NCI-H345 treated with DMSO at 0.1 percent for 48 hours (cell line): ENCODE data around the gene FOXN3.

Source experiments
- DNase-seq: peaks from one replicate; lab custom pipeline; 2025; ENCODE audit not compliant: unreplicated experiment; lab: John Stamatoyannopoulos, UW

The FOXN3 gene

DNA sequence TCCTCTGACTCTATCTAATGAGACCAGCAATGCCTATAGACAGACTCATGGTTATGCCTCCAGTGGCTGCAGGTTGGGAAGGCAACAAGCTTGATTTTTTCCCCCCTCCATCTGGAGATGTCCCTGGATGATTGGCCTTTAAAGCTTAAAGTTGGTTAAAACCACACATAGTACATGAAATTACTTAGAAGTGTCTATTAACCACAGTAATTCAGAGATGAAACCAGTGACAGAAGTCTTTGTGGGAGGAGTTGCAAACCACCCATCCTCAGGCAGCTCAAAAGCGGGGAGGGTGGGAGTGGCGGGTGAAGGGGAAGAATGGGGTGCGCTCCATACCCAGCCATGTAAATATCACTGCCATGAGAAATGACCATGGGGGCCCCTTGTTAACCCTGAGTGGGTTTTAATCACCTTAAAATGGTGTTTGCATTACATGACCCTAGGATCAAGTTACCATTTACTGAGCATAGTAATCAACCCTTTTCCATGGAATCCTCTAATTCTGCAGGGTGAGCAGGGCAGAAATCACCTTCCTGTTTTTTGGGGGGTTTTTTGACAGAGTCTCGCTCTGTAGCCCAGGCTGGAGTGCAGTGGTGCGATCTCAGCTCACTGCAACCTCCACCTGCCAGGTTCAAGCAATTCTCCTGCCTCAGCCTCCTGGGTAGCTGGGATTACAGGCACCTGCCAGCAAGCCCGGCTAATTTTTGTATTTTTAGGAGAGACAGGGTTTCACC is 133.5 kb downstream of the FOXN3 start:
- no peak for DNase-seq

DNA sequence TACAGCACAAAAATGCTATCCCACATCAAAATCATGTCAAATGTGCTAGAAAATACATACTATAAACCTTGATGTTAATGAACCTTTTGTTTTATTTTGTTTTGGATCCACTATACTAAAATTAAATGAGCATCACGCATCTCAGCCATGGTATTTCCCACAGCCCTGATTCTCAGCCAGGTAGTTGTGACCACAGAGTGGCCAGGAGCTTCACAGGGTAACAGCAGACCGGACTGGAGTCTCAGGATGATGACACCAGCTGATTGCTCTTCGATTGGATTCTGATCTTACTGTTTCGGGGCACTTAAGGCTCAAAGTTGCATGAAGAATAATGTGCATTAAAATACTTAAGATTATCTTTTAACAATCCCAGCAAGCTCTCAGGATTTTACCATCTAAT is 134.8 kb downstream of the FOXN3 start:
- no peak for DNase-seq

DNA sequence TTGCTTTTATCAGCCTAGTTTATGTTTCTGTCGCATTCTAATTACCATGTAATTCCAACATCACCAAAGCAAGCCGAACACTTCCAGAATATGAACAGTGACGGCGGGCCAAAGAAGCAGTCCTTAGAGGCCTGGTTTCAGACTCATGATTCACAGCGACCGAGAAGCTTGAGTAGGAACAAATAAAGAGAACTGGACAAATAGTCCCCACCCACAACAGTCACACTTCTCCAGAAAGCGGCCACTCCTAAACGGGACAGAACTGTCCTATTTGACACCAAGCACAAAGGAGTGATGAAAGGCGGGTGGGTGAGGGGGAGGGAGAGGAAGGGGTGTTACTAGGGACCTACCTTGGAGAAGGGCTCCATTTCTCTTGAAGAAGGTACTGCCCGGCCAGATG is 136.4 kb downstream of the FOXN3 start:
- DNase-seq: no peak

DNA sequence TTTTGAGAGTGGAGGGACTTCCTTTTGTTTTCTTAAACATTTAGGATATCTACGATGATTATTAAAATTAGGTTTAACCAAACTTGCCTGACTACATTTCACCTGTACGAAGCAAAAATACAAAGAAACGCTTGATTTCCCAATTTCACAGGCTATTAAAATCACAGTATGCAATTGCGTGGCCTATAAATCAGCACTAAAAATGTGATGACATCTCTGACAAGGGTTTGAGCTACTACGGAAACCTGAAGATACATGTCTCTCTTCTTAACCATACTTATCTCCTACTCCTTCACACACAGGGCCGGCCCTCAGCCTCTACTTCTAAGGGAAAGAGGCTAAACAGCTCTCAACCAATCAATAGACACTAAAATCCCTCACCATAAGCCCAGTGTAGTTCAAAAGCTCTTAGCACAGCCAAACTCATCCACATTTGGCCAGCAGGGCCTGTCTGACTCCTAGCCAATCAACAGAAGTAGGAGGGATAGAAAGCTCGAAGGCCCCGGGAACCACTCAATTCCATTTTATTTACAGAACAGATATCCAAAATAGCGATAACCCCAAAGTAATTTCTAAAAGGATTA is 137.3 kb downstream of the FOXN3 start:
- DNase-seq: peak; percentile 30

DNA sequence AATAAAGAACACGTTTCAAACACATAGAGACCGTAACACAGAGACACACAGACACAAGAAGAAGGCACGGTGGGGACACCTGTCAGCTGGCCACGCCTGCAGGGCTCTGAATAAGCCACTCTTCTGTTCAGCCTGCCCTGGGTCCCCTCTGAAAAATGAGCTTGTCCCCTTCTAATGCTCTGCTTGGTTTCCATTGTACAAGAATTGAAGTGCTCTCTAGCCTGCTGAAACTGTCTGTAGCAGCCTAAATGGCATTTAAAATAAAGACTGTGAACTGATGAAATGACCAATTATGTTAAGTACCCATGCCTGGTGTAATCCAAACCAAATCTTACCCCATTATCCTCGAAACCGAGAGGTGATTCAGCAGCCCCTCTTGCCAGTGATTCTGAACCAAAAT is 139.8 kb downstream of the FOXN3 start:
- DNase-seq: peak; percentile 98

DNA sequence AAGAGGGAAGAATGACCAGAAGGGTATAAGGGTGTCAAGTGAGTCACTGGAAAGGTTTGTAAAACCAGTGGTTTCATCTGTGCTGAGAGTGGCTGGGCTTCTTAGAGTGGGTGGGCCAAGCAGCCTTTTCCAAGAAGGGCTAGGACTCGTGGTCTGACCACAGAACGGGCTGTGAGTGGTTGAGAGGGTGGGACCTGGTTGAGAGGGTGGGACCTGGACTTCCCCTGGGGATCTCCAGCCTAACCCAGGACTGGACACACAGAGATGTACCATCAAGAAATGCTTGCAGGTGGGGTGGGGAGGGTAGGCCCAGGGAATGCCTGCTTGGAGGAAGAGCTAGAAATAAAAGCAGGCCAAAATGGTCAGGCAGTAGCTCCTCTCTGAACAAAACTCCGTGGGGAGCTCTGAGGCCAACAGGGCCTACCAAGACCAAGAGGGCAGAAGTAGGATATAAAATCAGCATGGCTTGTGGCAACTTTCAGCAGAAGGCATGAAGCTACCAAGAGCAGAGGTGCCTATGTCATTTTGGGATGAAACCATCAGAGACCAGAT is 140.5 kb downstream of the FOXN3 start:
- no peak for DNase-seq

DNA sequence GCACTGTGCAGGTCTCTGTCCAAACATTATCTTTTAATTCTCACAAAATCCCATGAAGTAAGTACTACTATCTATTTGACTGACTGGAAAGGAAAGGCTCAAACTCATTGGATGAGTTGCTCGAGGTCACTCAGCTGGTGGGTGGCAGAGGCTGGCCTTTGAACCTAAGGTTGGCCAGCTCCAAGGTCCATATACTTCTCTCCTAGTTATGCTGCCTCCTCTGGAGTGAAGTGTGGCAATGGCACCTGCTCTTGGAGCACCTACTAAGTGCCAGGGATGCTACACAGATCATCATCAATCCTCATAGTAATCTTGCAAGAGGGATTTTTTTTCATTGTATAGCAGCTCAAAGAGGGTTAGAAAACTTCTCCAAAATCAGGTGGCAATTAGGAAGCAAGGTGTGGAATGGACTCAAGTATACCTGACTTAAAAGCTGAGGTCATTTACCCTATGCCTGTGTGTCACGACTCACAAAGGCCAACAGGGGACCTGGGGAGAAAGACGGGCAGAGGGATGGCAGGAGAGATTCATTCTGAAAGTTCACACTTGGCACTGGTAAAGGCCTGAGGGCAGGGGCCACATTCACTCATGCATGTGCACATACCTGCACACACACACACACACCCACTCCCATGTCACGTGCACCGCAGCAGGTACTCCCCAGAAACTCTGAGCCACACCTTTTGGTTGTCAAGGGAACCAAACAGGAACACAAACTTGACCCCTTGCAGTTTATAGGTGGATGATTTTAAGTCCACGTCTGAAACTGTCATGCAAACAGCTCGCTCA is 146.4 kb downstream of the FOXN3 start:
- no peak for DNase-seq

DNA sequence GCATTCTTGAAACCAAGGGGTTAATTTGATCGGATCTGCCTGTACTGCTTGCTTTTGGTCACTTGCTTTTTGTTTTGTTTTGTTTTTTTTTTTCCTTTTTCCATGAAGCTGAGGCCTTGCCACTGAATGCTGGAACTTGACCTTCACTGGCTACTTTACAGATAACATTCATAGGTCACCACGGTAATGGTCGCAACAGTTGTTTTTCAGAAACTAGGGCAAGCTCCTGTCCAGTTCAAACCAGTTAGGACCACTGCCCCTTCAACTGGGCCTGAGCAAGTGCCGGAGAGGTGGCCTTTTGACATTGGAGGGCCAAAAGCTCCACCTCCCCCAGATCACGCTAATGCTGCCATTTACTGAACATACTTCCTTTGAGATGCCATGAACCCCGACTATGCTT is 147.6 kb downstream of the FOXN3 start:
- DNase-seq: no peak

DNA sequence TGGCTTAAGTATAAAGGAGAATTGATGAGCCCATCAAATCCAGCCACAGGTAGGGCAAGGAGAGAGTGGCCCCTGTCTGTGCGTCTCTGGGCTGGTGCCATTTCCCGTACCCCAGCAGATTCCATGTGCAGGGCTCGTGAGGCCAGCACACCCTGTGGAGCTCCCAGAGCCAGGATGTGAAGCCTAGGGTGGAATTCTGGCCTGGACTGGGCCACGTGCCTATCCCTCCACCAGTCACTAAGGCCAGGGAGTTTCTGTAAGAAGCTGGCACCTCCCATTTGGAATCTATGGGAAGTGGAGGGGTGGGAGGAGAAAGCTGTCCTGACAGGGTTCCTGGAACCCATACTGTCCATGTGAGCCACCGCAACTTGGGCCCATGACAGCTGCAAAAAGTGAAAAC is 148.5 kb downstream of the FOXN3 start:
- DNase-seq: no peak

DNA sequence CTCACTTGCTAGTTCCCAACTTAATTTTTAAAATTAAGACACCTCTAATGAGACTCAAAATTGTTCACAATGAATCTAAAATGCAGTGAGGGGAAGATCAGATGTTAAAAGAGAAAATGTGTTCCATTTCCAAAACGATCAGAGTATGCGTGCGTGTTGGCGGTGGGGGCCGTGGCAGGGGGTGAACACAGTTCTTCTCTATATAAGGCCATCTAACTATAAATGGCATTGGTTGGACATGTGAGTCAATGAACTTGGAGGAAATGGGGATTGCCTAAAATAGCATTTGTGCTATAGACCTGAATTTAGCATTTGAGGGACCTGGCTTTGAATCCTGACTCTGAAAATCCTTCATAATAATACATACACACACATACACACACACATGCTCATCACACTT is 149.4 kb downstream of the FOXN3 start:
- DNase-seq: no peak

DNA sequence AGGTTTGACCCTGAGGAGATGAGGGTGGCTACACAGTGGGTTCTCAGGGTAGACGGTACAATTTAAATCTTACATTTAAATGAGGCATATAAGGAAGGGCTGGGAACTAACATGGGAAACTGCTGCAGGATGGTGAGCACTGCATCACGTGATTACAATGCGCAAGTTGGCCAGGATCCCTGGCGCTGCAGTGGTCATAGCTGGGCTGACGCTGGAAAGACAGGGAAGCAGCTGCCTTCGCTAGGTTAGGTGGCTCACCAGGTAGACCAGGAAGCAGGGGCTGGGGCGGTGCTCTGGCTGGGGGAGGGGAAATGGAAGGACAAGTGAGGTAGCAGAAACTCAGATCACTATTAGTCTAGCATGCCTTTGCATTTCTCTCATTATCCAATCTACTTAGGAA is 149.9 kb downstream of the FOXN3 start:
- DNase-seq: no peak

DNA sequence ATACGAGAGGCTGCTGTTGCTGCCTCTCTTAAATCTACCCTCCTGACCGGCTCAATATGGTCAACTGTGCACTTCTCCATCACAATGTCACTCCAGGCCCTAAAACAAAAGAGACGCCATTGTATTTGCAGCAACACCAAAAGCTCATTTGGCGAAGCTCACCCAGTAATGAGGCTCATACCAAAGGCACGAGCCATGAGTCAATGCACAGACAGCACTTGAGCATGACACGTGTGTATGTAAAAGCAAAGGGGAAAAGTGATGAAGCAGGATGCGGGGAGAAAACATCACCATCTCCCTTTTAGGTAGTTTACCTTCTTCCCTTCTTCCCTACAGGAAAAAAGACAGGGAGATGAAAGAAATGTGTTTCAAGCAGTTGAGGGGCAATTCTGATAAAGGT is 150.3 kb downstream of the FOXN3 start:
- DNase-seq: no peak

DNA sequence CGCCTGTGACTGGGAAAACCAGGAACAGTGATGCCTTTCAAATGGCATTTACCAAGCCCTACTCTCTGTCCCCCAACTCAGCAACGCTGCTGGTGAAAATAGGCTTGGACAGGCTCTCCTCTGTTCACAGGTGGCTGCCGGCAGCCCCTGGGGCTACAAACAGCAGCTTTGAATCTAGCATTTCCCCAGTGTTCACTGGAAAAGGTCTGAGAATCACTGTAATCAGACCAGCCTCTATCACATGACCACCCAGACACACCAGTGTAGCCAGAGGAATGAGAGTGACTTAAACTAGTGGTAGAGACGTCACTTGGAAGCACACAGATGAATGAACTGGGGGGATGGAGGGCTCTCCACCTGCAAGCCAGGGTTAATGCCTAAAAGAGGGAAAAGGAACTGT is 151.8 kb downstream of the FOXN3 start:
- DNase-seq: no peak

DNA sequence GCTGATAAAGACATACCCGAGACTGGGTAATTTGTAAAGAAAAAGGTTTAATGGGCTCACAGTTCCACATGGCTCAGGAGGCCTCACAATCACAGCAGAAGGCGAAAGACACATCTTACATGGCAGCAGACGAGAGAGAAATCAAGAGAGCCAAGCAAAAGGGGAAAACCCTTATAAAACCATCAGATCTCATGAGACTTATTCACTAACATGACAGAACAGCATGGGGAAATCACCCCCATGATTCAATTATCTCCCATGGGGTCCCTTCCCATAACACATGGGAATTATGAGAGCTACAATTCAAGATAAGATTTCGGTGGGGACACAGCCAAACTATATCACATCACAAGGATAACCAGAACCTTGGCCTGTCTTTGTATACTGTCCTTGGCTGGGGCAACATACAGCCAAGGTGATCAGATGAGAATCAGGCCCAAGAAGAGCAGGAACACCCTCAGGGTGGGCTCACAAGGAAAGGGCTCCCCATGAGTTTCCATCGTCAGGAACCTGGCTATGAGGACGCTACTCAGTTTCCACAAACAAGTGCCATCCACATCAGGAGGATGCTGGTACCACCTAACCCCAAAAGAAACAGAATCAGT is 152.7 kb downstream of the FOXN3 start:
- no peak for DNase-seq

DNA sequence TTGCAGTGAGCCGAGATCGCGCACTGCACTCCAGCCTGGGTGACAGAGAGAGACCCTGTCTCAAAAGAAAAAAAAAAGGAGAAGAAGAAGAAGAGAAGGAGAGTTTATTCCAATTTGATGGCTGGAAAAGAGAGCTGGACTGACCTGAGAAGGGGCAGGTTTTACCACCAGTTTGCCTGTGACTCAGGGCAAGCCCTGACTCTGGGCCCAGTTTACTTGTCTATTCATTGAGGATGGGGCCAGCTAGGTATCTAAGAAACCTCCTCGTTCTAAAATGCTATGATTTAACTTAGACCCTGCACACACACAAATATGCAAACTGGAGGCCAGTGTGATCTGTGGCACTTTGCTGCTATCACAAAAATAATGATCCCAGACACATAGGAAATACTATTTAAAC is 155.0 kb downstream of the FOXN3 start:
- no peak for DNase-seq

DNA sequence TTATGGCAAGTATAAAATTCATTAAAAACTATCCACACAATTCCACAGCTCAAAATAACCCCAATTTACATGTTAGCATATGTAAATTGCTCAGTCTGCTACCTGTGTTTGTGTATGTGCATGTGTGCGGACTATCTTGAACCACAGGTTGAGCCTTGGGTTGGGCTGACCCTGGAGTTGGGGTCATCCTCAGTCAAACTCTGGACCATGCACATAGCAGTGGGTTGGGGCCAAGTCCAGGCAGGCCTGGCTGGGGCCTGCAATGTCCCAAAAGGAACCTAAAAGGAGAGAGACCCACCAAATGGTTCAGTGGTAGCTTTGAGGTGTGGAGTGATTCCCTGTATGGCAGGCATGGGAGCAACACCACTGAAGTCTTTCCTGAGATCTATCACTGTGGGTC is 156.1 kb downstream of the FOXN3 start:
- no peak for DNase-seq

DNA sequence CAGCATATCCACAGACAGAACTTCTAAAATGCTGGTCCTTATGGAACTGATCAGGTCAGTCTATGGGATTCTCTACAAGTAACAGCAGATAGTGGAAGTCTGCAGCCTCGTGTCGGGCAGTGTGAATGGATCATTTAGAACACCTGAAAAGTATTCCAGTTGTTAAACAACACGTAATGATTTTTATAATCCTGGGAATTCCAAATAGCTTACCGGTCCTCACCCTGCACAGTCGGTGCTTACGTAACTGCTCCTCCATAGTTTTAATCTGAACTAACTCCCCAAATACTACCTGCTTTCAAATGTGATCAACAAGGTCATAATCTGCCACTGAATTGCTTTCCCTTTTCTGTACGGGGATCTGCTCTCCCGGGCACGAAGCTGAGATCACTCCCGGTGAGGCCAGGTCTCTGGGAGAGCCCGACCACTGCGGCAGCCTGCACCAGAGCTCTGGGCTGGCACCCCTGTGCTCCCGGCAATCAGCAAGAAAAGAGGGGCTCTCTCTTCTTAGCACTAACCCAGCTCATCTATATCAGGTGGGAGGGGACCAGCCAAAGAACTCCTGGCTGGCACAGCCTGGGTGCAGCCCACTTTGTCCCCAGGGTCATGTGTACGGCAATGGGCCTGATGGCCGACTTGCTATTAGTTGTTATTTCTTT is 157.0 kb downstream of the FOXN3 start:
- no peak for DNase-seq

DNA sequence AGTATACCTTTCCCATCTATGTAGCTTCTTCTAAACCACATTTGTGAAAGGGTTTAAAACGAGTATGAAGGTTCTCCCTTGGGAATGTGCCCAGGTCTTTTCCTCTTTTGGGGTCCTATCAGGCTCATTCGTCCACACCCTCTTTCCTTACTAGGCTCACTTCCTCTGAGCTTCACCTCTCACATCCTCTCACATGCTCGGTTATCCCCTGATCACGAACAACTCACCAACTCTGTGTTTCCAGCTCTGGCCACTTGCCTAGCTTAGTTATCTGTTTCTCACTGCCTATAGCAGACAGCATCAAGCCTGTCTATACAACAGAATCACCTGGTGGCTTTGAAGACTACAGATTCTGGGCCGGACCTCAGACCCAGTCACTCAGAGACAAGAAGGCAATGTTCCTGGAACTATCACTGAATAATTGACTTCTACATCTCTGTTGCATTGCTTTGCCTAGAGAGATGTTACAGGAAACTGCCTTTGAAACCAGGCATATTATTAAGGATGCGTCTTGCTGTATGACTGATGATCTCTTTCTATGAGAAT is 158.2 kb downstream of the FOXN3 start:
- DNase-seq: no peak

DNA sequence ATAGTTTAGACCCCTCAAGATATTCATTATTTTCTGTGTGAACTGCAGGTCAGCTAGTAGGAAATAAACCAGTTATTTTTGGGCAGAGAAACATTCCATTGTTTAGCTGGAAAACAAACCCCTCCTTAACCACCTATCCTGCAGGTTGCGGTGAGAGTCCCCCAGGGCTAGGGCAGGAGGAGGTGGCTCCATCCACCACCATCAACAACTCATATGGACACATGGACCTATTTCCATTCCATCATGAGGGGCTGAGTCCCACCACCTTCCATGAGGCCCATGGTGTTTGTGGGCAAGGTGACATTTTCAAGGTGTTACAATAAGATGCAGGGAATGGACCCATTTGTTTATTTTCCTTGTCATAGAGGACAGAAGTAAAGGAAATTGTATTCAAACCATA is 160.1 kb downstream of the FOXN3 start:
- DNase-seq: no peak

DNA sequence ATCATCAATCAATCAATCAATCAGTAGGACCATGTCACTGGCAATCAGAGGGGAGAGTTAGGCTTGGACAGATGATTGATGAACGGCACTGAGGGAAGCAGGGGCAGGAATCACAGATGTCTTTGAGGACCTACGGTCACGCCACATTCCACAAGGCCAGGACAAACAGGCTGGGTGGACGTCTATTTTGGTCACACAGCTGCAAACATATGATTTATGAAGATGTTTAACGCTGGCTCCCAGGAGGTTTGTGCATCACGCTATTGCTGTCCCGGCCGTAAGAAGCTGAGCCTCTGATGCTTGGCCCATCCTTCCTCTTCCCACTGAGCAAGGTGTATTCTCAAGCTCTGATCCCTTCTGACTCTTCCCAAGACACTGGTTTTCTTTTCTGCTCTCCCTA is 160.8 kb downstream of the FOXN3 start:
- no peak for DNase-seq

DNA sequence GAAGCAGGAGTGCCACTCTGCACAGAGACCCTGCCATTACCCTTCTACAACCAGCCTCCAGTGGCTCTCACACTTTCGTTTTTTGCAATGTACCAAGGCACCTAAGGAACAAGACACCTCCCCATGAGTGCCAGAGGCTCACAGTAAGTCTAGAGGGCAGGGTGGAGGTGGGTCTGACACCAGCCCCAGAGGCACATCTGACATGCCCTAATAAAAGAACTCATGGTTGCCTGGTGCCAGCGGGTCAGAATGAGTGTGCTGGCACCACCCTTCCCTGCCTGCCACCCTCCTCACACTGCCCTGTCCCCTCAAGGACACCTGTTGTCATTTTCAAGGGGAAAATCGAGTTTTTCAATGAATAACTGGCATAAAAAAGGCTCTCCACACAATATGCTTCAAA is 161.2 kb downstream of the FOXN3 start:
- DNase-seq: no peak
